ENCODE results near the gene CPA1.

- TF ChIP-seq CREB1 (IDR thresholded peaks at IDR 0.05; ENCODE audit: low read depth) (no peak), CTCF (IDR thresholded peaks at IDR 0.05 in 2 of 3, conservative IDR thresholded peaks at IDR 0.05 in 1 of 3; ENCODE audit: control insufficient read depth in 2 of 3, extremely low read depth in 1 of 3, insufficient read depth in 1 of 3, low read depth in 3 of 3, low read length in 3 of 3) (no peak), BCLAF1 (IDR thresholded peaks at IDR 0.05) (no peak), USF2 (IDR thresholded peaks at IDR 0.05; ENCODE audit: borderline replicate concordance, low read depth, low read length) (no peak), MXI1 (IDR thresholded peaks at IDR 0.05; ENCODE audit: low read depth, low read length) (no peak), EGR1 (IDR thresholded peaks at IDR 0.05; ENCODE audit: borderline replicate concordance in 1 of 2, low read depth in 2 of 2, low read length in 2 of 2) (no peak), CBX5 (IDR thresholded peaks at IDR 0.05; ENCODE audit: low read depth) (no peak), POLR2AphosphoS5 (IDR thresholded peaks at IDR 0.05; ENCODE audit: low read length) (no peak), MTA3 (IDR thresholded peaks at IDR 0.05; ENCODE audit: borderline replicate concordance, low read length) (no peak)
These were observed 37.5 kb upstream of the CPA1 start for GRCh38 chr7:130342701-130343380.
